ELR (cell line): ENCODE results near the gene CCDC12.
"Not testable (repeated sequence)": the region's sequence is repeated elsewhere in the genome, so short reads cannot be mapped to it uniquely, and the experiment has no call there.

Source experiments
- DNase-seq: peaks from one replicate; pipeline ENCODE4 v3.0.0-alpha.2; 2015; ENCODE audit warnings: low read depth

The CCDC12 gene

DNA sequence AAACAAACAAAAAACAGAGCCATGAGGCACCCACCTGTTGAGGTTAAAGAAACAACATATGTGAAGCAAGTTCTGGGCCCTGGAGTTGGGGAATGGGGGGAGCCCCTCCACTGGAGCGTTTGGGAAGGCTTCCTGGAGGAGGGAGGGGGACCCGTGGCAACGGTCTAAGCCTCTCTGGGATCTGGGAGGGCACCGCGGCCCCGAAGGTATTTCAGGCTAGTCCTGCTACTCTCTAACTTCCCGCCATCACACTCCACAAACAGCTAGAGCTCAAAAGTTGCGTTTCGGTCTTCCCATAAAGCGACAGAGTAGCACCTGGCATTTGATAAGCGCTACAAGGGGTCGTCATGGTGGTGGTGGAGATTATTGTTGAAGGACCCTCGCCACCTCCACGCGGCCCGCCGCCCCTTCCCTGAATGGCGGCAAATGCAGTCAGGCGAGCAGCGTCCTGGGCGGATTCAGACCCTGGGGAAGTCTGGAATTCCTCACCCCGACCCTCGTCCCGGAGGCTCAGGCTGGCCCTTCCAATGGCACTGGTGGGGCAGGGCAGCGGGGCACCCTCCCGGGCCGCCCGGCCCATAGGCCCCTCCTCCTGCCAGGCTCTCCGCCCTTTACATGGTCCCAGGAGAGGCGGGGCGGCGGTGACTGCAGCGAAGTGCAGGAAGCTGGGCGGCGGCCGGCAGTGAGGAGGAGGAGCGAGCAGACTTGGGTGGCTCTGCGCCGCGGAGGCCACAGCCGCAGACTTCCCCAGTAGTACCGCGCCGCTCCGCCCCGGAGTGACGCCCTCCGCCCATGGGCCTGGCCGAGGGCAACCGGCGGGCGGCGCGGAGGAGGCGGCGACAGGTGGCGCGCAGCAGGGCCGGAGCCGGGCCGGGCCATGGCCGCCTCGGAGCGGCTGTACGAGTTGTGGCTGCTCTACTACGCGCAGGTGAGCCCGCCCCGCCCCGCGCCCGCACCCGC, 2.7 kb upstream of the CCDC12 start, which contains the start of gene NBEAL2:
TSS of gene NBEAL2 (plus strand) at position 682 of the 960 bp plus-strand sequence. CDS start at position 878, 196 bp downstream.
- peak; percentile 93 for DNase-seq

GRCh38 chr3:46978381-46978780, 1.8 kb upstream of the CCDC12 start:
- DNase-seq, result no peak

DNA sequence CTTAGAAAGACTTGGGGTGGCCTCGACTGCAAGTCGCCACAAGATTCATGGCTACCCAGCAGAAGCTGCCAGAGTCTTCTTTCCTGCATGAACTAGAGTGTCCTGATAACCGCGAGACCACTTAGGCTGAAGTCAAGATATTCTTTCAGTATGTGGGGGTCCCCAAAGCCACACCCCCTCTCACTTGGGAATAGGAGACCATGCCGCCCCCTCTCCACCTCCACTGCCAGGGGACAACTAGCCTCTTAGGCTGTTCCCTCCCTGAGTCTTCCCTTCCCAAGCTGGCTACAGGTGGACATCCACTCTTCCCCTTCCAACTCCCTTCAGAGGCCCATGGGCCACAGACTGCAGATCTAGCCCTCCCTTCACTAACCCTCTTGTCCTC, 1.3 kb upstream of the CCDC12 start:
- DNase-seq, result no peak

- DNase-seq, result no peak
Measured at GRCh38 chr3:46974421-46975171, 1.9 kb downstream of the CCDC12 start.

DNA sequence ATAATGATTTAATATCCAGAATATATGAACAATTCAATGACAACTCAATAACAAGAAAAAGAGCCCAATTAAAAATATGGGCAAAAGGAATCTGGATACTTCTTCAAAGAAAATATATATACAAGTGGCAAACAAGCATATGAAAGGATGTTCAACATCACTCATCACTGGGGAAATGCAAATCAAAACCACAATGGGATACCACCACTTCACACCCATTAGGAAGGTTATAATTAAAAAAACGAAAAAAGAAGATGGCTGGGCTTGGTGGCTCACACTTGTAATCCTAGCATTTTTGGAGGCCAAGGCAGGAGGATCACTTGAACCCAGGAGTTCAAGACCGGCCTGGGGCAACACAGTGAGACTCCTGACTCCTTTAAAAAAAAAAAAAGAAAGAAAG, 4.1 kb downstream of the CCDC12 start:
- DNase-seq, result no peak

DNA sequence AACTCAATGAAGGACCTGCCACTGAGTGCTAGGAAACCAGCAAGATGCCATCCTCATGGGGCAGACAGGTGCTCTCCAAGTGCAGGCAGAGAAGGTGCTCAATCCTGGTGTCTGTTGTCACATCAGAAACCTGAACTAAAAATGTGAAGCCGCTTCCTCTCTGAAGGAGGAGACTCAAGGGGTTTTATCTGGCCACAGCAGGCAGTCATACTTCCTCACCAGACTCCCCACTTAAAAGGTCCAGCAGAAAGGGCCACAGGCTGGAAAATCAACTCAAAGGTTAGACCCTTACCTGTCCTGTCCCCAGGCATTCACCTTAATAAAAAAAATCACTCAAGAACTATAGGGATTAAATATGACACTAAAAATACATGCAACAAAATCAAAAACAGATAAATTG, 4.8 kb downstream of the CCDC12 start:
- DNase-seq, result no peak

DNA sequence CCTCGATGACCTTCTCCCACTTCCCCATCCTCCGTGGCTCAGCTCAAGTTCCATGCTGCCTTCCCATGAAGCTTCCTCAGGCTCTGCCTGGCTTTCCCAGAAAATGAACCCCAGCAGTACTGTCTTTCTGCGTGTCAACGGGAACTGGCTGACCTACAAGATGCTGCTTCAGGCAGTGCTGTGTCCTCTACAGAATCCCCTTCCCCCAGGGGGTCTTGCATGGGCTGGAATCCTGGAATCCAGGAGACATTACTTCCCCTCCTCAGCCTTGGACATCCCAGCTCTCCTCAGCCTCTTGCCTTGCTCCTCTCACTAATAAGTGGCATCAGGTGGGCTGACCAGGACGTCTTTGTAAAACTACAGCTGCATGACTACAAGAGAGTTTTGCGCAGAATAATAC, 5.4 kb downstream of the CCDC12 start:
- DNase-seq, result no peak

DNA sequence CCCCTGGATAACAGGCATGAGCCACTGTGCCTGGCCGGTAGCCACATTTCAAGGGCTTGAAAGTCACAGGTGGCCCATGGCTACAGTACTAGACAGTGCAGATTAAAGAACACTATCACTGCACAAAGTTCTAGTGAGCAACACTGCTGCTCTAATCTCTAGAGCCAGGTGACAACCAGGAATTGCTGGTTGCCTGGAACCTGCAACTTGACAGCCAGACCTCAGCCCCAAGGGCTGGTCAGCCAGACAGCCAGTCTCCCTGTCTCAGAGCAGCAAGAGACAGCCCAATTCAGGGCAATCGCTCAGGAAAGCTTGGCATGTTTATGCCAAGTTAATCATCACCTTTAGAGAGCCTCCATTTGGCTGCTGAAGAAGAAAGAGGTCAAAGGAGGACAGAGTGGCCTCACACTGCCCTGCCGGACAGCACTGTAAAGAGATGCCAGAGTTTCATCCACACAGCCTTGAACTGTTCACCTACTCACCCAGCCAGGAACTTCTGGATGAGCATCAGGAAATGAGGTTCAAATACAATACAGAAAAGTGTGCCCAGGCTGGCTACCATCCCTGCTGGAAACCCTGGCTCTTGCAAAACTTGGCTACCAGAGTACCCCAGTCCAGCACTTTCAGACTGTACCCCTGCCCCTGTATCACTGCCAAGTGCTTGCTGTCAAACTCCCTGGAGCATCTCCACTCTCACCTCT, 6.0 kb downstream of the CCDC12 start:
- DNase-seq, result no peak

DNA sequence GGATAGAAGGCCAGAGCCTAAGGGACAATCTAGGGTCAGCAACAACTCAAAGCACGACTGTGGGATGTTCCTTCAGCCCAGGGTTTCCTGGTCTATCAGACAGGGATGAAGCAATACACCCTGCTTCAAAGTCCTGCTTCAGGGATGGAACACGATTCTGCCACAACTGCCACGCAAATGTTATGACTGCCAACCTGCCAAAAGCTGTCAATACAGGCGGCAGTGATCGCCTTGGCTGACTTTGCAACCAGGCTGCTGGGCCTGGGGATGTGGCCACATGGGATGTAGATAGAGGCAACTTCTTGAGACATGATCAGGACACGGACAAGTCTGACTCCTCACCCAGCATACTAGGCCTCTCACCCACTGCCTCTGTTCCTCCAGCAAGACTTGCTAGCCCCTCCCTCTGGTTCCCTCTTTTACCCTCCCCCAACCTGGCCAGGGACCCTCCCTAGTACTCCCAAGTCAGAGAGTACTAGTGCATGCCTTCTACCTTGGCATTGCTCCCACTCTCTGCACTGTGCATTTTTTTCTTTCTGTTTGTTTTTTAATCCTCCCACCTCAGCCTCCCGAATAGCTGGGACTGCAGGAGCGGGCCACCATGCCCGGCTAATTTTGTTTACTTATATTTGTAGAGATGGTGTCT, 7.6 kb downstream of the CCDC12 start:
- no peak for DNase-seq

- no peak for DNase-seq
Measured at GRCh38 chr3:46966811-46967210, 9.7 kb downstream of the CCDC12 start.

- no peak for DNase-seq
Measured at GRCh38 chr3:46965151-46965550, 11.4 kb downstream of the CCDC12 start.

DNA sequence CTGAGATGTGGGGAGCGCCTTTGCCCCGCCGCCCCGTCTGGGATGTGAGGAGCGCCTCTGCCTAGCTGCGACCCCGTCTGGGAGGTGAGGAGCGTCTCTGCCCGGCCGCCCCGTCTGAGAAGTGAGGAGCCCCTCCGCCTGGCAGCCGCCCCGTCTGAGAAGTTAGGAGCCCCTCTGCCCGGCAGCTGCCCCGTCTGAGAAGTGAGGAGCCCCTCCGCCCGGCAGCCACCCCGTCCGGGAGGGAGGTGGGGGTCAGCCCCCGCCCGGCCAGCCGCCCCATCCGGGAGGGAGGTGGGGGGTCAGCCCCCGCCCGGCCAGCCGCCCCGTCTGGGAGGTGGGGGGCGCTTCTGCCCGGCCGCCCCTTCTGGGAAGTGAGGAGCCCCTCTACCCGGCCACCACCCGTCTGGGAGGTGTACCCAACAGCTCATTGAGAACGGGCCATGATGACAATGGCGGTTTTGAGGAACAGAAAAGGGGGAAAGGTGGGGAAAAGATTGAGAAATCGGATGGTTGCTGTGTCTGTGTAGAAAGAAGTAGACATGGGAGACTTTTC, 12.4 kb downstream of the CCDC12 start:
- not testable (repeated sequence) for DNase-seq

- no peak for DNase-seq
Measured at GRCh38 chr3:46962990-46963389, 13.6 kb downstream of the CCDC12 start.

DNA sequence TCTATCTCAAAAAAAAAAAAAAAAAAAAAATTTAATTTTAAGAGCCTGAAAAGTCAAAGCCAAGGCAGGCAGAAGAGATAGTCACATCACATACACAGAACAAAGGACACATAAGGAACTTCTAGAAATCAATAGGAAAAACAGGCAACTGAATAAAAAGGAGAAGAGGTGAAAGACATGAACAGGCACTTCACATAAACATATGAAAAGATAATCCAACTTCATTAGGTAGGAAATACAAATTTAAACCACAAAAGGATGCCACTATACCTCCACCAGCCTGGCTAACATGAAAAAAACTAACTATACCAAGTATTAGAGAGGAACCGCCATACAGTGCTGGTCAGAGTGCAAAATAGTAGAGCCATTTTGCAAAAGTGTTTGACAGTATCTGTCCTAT, 14.1 kb downstream of the CCDC12 start:
- DNase-seq, result no peak

- no peak for DNase-seq
Measured at GRCh38 chr3:46960835-46961234, 15.7 kb downstream of the CCDC12 start.

GRCh38 chr3:46960081-46960701, 16.4 kb downstream of the CCDC12 start:
- peak; percentile 68 for DNase-seq

DNA sequence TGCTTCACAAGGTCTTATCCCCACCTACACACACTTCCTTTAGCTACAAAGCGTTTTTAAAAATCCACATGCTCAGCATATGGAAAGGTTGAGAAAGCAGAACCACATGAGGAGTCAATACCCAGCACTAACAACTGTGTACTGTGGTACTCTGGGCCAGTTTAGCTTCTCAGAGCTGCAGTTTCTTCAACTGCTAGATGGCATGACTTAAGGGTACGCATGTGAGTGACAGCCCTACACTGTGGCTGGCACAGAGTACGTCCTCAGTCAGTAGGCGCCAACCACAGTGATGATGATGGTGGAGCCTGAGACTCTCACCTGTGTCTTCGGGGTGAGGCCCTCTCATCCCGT, 17.4 kb downstream of the CCDC12 start:
- DNase-seq, result no peak

GRCh38 chr3:46958467-46959160, 17.9 kb downstream of the CCDC12 start:
- DNase-seq, result no peak

DNA sequence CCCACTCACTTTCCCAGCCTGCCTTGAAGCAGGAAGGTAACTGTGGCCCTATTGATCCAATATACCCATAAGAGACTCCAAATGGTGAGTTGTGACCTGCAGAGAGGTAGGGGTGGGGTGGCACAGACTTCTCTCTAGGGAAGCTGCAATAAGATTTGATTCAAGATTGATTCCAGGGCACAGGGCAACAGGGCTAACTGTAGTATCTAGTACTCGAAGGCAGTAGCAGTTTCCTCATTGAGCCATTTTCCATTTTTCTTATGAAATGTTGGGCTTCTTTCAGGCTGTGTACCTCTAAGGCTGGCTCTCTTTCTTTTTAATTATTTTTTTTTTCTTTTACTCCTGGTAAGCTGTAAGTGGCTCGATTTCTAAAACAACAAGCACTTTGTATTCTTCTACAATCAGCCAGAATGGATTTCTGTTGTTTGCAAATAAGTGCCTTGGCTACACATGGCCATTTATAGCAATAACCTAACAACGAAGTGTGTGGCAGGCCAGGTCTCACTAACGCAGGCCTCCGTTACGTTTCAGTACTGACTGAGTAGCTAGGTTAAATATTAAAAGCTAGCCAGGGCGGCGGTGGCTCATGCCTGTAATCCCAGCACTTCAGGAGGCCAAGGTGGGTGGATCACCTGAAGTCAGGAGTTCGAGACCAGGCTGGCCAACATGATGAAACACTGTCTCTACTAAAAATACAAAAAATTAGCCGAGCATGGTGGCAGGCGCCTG, 19.3 kb downstream of the CCDC12 start:
- no peak for DNase-seq

DNA sequence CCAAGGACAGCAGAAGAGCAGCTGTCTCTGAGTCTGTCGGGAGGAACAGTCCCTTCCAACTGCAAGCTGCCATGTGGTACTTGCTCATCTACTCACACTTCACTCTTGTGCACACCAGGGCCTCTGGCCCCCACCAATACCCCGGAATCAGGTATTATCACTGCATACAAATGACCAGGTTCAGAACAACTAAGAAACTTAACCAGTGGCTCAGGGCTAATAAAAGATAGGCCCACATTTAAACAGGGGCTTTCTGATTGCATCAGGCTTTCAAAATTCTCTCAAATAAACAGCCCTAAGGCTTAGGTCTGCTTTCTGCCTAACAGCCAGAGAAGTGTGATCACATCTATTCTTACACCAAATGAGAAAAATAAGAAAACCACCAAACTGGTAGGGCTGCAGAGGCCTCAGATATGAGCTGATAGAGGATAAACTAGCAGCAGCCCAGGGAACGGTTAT, 20.7 kb downstream of the CCDC12 start:
- no peak for DNase-seq
